GM12892 (cell line): Measurements from ENCODE around the gene PSMD1.
"Not testable (repeated sequence)": the region's sequence is repeated elsewhere in the genome, so short reads cannot be mapped to it uniquely, and the experiment has no call there.

Source experiments
- DNase-seq: peaks from one replicate; pipeline ENCODE4 v3.0.0; 2011; ENCODE audit not compliant: insufficient read length
- FAIRE-seq: peaks from 2 replicates; lab custom pipeline; 2011; peaks lifted over from hg19 to GRCh38; lab: Jason Lieb, UNC
- POLR2A ChIP-seq: IDR thresholded peaks from 2 replicates; pipeline ENCODE4 v1.6.1; 2011; ENCODE audit warnings: low read depth, low read length, control low read depth
- POLR2AphosphoS5 ChIP-seq: IDR thresholded peaks from 2 replicates; pipeline ENCODE4 v1.6.1; 2011; ENCODE audit warnings: low read depth, low read length, control low read depth
- TAF1 ChIP-seq: IDR thresholded peaks from 2 replicates; pipeline ENCODE4 v1.6.1; 2011; ENCODE audit warnings: low read depth, mild to moderate bottlenecking, control low read depth, low read length, borderline replicate concordance

The PSMD1 gene

DNA sequence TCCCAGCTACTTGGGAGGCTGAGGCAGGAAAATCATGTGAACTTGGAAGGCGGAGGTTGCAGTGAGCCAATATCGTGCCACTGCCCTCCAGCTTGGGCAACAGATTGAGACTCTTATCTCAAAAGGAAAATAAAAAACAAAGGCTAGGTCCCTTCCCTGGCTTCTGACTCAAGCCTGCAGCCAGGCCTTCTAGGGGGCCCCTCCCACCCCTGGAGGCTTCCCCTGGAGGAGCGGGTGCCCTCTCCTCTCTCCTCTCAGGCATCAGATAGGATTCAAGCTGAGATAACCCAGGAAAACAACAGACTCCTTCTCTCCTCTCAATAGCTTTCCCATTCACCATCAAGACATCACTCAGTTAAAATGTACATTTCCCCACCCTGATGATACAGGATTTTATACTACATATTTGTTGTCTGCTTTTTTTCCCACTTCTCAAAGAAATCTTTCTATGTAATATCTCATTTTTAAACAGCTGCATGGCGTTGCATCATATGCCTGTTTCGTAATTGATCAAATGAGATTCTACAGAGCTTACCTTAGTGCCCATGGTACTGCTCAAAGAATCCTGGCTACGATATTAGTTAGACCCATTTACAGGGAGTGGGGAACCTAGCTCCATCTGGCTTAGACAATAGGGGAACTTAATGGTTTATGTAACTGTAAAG, 40.0 kb upstream of the PSMD1 start:
- DNase-seq (no peak), FAIRE-seq (no peak)
- TF ChIP-seq POLR2AphosphoS5 (no peak), POLR2A (no peak), TAF1 (no peak)

GRCh38 chr2:231017231-231017598, 39.5 kb upstream of the PSMD1 start:
- DNase-seq (no peak), FAIRE-seq (no peak)
- no peak for TF ChIP-seq TAF1
- TF ChIP-seq POLR2A = no peak
- TF ChIP-seq POLR2AphosphoS5 = no peak

DNA sequence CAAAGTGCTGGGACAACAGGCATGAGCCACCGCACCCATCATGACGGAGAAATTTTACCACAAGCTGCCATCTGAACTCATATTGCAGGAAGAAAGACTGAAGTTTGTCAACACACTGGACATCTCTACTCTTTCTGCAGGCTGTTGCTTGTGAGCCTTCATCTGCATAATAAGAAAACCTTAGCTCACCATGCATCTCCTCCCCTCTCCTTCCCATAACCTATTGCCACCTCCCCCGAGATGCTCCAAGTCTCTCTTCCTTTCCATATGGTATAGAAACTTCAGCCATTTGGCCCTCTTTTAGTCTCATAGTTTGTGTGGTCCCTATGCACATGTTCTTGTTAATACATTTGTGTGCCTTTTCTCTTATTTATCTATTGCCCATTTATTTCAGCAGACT, 38.5 kb upstream of the PSMD1 start:
- FAIRE-seq = no peak
- TF ChIP-seq POLR2A (no peak), POLR2AphosphoS5 (no peak), TAF1 (no peak)

DNA sequence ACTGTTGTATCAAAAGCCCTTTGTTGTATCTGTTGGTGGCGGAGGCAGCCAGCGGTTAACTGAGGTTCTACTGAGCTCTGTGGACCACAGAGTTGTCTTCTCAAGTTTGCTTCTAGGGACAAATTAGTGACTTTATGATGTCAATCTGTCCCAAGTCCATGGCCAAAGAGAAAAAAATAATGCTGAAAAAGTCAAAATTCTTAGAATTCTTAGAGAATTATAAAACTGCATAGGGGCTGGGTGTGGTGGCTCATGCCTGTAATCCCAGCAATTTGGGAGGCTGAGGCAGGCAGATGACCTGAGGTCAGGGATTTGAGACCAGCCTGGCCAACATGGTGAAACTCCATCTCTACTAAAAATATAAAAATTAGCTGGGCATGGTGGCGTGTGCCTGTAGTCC, 31.6 kb upstream of the PSMD1 start:
- DNase-seq, FAIRE-seq: not testable (repeated sequence)

More for the DNA sequence above, 38.5 kb upstream of the PSMD1 start:
- DNase-seq = no peak

GRCh38 chr2:231028889-231029288, 27.8 kb upstream of the PSMD1 start:
- FAIRE-seq (no peak), DNase-seq (no peak)
- TF ChIP-seq POLR2AphosphoS5 (no peak), POLR2A (no peak), TAF1 (no peak)

- FAIRE-seq (no peak), DNase-seq (no peak)
Observed at GRCh38 chr2:231029563-231029962, 27.1 kb upstream of the PSMD1 start.

GRCh38 chr2:231030725-231031124, 25.9 kb upstream of the PSMD1 start:
- no peak for TF ChIP-seq POLR2A
- no peak for TF ChIP-seq POLR2AphosphoS5
- TF ChIP-seq TAF1 = no peak
- no peak for DNase-seq
- no peak for FAIRE-seq

More at GRCh38 chr2:231029563-231029962, 27.1 kb upstream of the PSMD1 start:
- TF ChIP-seq POLR2A (no peak), TAF1 (no peak)

GRCh38 chr2:231032575-231033140, 24.0 kb upstream of the PSMD1 start:
- no peak for TF ChIP-seq POLR2A
- TF ChIP-seq POLR2AphosphoS5 = no peak
- no peak for TF ChIP-seq TAF1
- FAIRE-seq (no peak), DNase-seq (no peak)

GRCh38 chr2:231033147-231034132, 23.2 kb upstream of the PSMD1 start:
- DNase-seq (no peak), FAIRE-seq (no peak)
- TF ChIP-seq TAF1 = no peak
- no peak for TF ChIP-seq POLR2AphosphoS5
- no peak for TF ChIP-seq POLR2A

DNA sequence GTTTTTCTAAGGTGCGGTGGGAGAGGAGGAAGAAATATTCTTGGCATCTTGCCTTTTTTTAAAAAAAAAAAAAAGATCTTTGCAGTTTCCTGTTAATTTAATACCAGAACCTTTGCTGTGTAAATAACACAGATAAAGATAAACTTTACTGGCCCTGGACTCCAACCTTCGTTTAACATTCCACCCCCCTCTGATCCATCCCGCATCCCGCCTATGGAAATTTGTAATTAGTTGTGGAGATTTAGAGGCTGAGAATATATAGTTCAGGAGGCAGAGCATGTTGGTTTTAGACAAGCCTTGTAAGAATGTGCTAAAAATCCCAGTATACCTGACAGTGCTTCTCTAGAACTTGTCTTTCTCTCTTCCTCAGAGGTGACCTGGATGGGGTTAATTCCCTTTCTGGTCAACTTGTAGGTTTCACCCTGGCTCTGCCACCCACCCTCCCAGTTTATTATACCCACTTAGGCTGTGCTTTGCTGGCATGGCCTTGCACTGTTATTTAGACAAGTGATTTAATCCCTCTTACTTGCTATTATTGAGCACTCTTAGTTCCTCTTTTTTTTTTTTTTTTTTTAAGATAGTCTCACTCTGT, 22.3 kb upstream of the PSMD1 start:
- TF ChIP-seq POLR2AphosphoS5 (no peak), TAF1 (no peak), POLR2A (no peak)
- DNase-seq = no peak
- no peak for FAIRE-seq

DNA sequence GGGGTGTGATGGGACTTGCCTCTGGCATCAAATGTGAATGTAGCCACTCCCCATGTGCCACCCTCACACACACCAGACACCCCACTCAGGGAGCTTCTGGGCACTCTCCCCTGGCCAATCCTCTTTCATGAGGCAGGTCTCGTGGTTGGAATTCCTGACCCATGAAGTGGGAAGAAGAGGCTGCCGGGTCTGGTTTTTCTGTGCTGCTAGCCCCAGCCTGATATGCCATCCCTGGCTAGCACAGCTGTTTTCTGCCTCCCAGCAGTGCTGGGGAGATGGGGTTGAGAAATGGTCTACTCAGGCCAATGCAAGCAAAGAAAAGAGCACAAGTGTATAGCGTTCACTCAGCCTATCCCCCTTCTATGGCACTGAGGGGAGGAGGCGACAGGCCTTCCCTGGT, 20.5 kb upstream of the PSMD1 start:
- FAIRE-seq = no peak
- DNase-seq = no peak
- TF ChIP-seq TAF1 (no peak), POLR2A (no peak), POLR2AphosphoS5 (no peak)
